SIG-M5 treated with dmso at 0.1 percent for 504 hours (cell line): Measurements from ENCODE around the gene RILPL1.
"Not testable (repeated sequence)": the region's sequence is repeated elsewhere in the genome, so short reads cannot be mapped to it uniquely, and the experiment has no call there.

Experiments
- DNase-seq: peaks from one replicate; lab custom pipeline; 2025; ENCODE audit not compliant: unreplicated experiment; lab: John Stamatoyannopoulos, UW

The RILPL1 gene

GRCh38 chr12:123497065-123497464, 36.5 kb downstream of the RILPL1 start:
- DNase-seq = no peak

- no peak for DNase-seq
These were observed 39.2 kb downstream of the RILPL1 start for GRCh38 chr12:123494124-123494851.

GRCh38 chr12:123492339-123493039, 41.0 kb downstream of the RILPL1 start:
- peak; percentile 54 for DNase-seq

GRCh38 chr12:123491481-123491880, 42.0 kb downstream of the RILPL1 start:
- DNase-seq = no peak

GRCh38 chr12:123491056-123491455, 42.5 kb downstream of the RILPL1 start:
- no peak for DNase-seq

- DNase-seq = no peak
These were observed 43.4 kb downstream of the RILPL1 start for GRCh38 chr12:123490089-123490488.

- DNase-seq = no peak
These were observed 43.9 kb downstream of the RILPL1 start for GRCh38 chr12:123489580-123489979.

GRCh38 chr12:123488539-123489230, 44.8 kb downstream of the RILPL1 start:
- DNase-seq = no peak

- DNase-seq = no peak
These were observed 46.1 kb downstream of the RILPL1 start for GRCh38 chr12:123487428-123487827.

- no peak for DNase-seq
These were observed 47.8 kb downstream of the RILPL1 start for GRCh38 chr12:123485756-123486155.

- DNase-seq = no peak
These were observed 49.8 kb downstream of the RILPL1 start for GRCh38 chr12:123483602-123484248.

GRCh38 chr12:123482876-123483275, 50.6 kb downstream of the RILPL1 start:
- DNase-seq = no peak

GRCh38 chr12:123481251-123481650, 52.3 kb downstream of the RILPL1 start:
- not testable (repeated sequence) for DNase-seq

- no peak for DNase-seq
These were observed 53.9 kb downstream of the RILPL1 start for GRCh38 chr12:123479442-123480180.

- DNase-seq = no peak
These were observed 54.8 kb downstream of the RILPL1 start for GRCh38 chr12:123478762-123479161.

- no peak for DNase-seq
These were observed 55.5 kb downstream of the RILPL1 start for GRCh38 chr12:123478069-123478468.

GRCh38 chr12:123475246-123475703, 58.2 kb downstream of the RILPL1 start:
- no peak for DNase-seq

GRCh38 chr12:123474485-123475245, 58.9 kb downstream of the RILPL1 start:
- DNase-seq = no peak

- DNase-seq = no peak
These were observed 61.1 kb downstream of the RILPL1 start for GRCh38 chr12:123472438-123472849.
